SU-DHL-6 (cell line): ENCODE results near the gene CCND2.
A peak's percentile ranks its signal among the peaks of the same experiment; 100 is the strongest.

Experiments used
- CTCF ChIP-seq: fragments of 200-600 bp; sonication (generic); IDR thresholded peaks from one replicate; pipeline ENCODE4 v1.5.1; 2017; ENCODE audit warnings: antibody characterized with exemption, mild to moderate bottlenecking, low read length, moderate library complexity; ENCODE audit not compliant: insufficient read depth, poor library complexity, severe bottlenecking
- EZH2phosphoT487 ChIP-seq: fragments of 200-600 bp; sonication (generic), shearing (Covaris generic); conservative IDR thresholded peaks from 2 replicates; pipeline ENCODE4 v1.6.1; 2018; ENCODE audit warnings: mild to moderate bottlenecking, antibody characterized with exemption, low read length, moderate library complexity, mixed read lengths

- TF ChIP-seq CTCF: peak; percentile 19
- TF ChIP-seq EZH2phosphoT487: no peak
These were observed 34.2 kb downstream of the CCND2 start for GRCh38 chr12:4307593-4308333.
